Activated CD4-positive, alpha-beta T cell treated with anti-CD3 and anti-CD28 coated beads, Interleukin-2, amount 10 ng/mL, durations not matched to agents 24 days and 14 days (primary cell): Measurements from ENCODE around the gene MRPL48. TPM values are rescaled to one million over a fixed set of nuclear protein-coding genes. Genes with fewer than 3 reads are reported as not detected.

Experiments
- DNase-seq: peaks from one replicate; pipeline ENCODE4 v3.0.0; 2022
- H3K27ac Mint-ChIP-seq: one replicate; pipeline ENCODE4 v1.8.0; 2022; ENCODE audit warnings: mild to moderate bottlenecking, mixed read lengths
- H3K27me3 Mint-ChIP-seq: one replicate; pipeline ENCODE4 v1.8.0; 2022; ENCODE audit warnings: mixed read lengths
- H3K36me3 Mint-ChIP-seq: one replicate; pipeline ENCODE4 v1.8.0; 2022; ENCODE audit warnings: low read depth, mild to moderate bottlenecking, mixed read lengths
- H3K4me1 Mint-ChIP-seq: one replicate; pipeline ENCODE4 v1.8.0; 2021; ENCODE audit warnings: mixed read lengths
- H3K4me3 Mint-ChIP-seq: one replicate; pipeline ENCODE4 v1.8.0; 2022; ENCODE audit warnings: mild to moderate bottlenecking, moderate library complexity, mixed read lengths
- H3K9me3 Mint-ChIP-seq: one replicate; pipeline ENCODE4 v1.8.0; 2021; ENCODE audit warnings: mixed read lengths
- intact Hi-C: fragments of 100-400 bp; cut with micrococcal nuclease; formaldehyde crosslinking; loops from one replicate; pipeline ENCODE4 v1.15.1; 2023
- total RNA-seq: library from RNA; stranded (reverse); gene quantifications from 2 replicates; pipeline ENCODE4 v1.2.3, GENCODE V29; 2022

MRPL48 gene
- total RNA-seq, 1 donor from 2014 or later: 69.0 TPM

GRCh38 chr11:73833067-73833466 lies 45.4 kb downstream of the MRPL48 start:
- no peak for DNase-seq
- no peak overlapping the region for H3K4me3 Mint-ChIP-seq
- no peak overlapping the region for H3K27ac Mint-ChIP-seq
- peaks cover under 1% of the 10 kb centered on the region for H3K4me1 Mint-ChIP-seq
- H3K9me3 Mint-ChIP-seq: no peaks in the 10 kb centered on the region
- peaks cover 11% of the 10 kb centered on the region for H3K36me3 Mint-ChIP-seq
- intact Hi-C loops: no loop called here
- H3K27me3 Mint-ChIP-seq: no peaks in the 10 kb centered on the region

GRCh38 chr11:73838443-73839122 lies 50.9 kb downstream of the MRPL48 start:
- Mint-ChIP-seq H3K36me3 (peaks cover 6% of the 10 kb centered on the region), H3K4me3 (no peak overlapping the region), H3K9me3 (no peaks in the 10 kb centered on the region), H3K27me3 (no peaks in the 10 kb centered on the region), H3K4me1 (peaks cover 6% of the 10 kb centered on the region), H3K27ac (no peak overlapping the region)
- intact Hi-C loops: no loop called here
- no peak for DNase-seq

GRCh38 chr11:73839123-73839457 lies 51.4 kb downstream of the MRPL48 start:
- no peak overlapping the region for H3K4me3 Mint-ChIP-seq
- H3K27ac Mint-ChIP-seq: no peak overlapping the region
- no peaks in the 10 kb centered on the region for H3K27me3 Mint-ChIP-seq
- peaks cover 8% of the 10 kb centered on the region for H3K36me3 Mint-ChIP-seq
- intact Hi-C loops: no loop called here
- H3K4me1 Mint-ChIP-seq: peaks cover 6% of the 10 kb centered on the region
- H3K9me3 Mint-ChIP-seq: no peaks in the 10 kb centered on the region
- DNase-seq: no peak

DNA sequence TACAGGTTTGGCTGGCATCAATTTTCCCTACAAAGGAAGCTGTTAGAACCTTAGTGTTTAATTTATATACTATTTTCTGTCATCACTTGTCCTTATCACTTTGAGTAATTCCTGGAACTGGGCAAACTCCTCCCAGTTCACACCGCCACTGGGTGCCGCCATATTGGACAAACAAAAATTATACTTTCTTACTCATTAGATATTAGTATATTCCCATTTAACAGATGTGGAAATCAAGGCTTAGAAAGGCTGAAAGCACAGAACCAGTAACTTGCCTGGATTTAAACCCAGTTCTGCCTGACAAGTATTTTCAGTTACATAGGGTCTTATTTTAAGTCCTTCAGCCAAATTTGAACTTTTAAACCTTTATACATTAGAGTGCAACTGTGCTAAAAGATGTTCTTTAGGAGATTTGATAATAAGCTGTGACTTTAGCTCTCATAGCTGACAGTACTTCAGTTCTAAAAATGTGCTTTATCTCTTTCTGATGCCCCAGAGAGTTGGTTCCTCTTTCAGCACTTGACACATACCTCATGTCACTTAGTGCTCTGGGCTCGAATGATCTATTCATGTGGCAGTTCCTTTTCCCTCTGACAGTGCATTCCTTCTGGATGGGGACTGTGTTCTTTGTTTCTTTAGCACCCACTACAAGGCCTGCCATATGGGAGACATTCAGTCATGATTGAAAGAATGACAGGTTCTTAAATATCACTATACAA lies 63.5 kb downstream of the MRPL48 start:
- no peak for DNase-seq
- no peak overlapping the region for H3K4me3 Mint-ChIP-seq
- H3K36me3 Mint-ChIP-seq: peaks cover 18% of the 10 kb centered on the region
- no peaks in the 10 kb centered on the region for H3K27me3 Mint-ChIP-seq
- intact Hi-C loops: no loop called here
- H3K4me1 Mint-ChIP-seq: peaks cover 2% of the 10 kb centered on the region
- H3K27ac Mint-ChIP-seq: no peak overlapping the region
- H3K9me3 Mint-ChIP-seq: no peaks in the 10 kb centered on the region

- no peaks in the 10 kb centered on the region for H3K9me3 Mint-ChIP-seq
- H3K36me3 Mint-ChIP-seq: peaks cover 15% of the 10 kb centered on the region
- H3K4me3 Mint-ChIP-seq: no peak overlapping the region
- no peak for DNase-seq
- H3K27me3 Mint-ChIP-seq: no peaks in the 10 kb centered on the region
- H3K4me1 Mint-ChIP-seq: peaks cover 2% of the 10 kb centered on the region
- H3K27ac Mint-ChIP-seq: no peak overlapping the region
- intact Hi-C loops: no loop called here
These were observed 64.4 kb downstream of the MRPL48 start for GRCh38 chr11:73852049-73852448.

- no peaks in the 10 kb centered on the region for H3K9me3 Mint-ChIP-seq
- intact Hi-C loops: no loop called here
- H3K4me1 Mint-ChIP-seq: no peaks in the 10 kb centered on the region
- H3K36me3 Mint-ChIP-seq: peaks cover 12% of the 10 kb centered on the region
- DNase-seq: no peak
- no peak overlapping the region for H3K4me3 Mint-ChIP-seq
- H3K27me3 Mint-ChIP-seq: no peaks in the 10 kb centered on the region
- H3K27ac Mint-ChIP-seq: no peak overlapping the region
These were observed 67.0 kb downstream of the MRPL48 start for GRCh38 chr11:73854680-73855079.

- Mint-ChIP-seq H3K36me3 (peaks cover 13% of the 10 kb centered on the region), H3K27ac (no peak overlapping the region), H3K9me3 (no peaks in the 10 kb centered on the region), H3K4me1 (no peaks in the 10 kb centered on the region), H3K27me3 (no peaks in the 10 kb centered on the region), H3K4me3 (no peak overlapping the region)
- DNase-seq: no peak
- intact Hi-C loops: no loop called here
These were observed 68.4 kb downstream of the MRPL48 start for GRCh38 chr11:73856031-73856567.

DNA sequence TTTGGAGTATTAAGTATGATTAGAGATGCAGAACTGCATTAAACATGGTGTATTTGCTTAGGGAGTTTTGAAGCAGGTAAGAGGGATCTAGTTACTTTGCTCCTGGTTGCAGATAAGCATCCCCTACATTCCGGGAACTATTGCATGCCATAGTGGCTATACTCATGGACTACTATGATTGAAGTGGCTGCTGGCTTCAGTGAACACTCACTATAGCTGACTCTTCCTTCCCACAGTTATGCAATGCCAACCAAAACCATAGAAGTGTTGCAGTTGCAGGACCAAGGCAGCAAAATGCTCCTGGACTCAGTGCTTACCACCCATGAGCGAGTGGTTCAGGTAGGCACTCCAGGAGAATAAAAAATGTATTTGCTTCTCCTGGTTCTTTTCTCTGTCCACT lies 72.0 kb downstream of the MRPL48 start:
- H3K4me3 Mint-ChIP-seq: no peak overlapping the region
- no peak for DNase-seq
- H3K36me3 Mint-ChIP-seq: peaks cover 28% of the 10 kb centered on the region
- no peak overlapping the region for H3K27ac Mint-ChIP-seq
- no peaks in the 10 kb centered on the region for H3K27me3 Mint-ChIP-seq
- H3K9me3 Mint-ChIP-seq: no peaks in the 10 kb centered on the region
- intact Hi-C loops: no loop called here
- H3K4me1 Mint-ChIP-seq: no peaks in the 10 kb centered on the region

- H3K36me3 Mint-ChIP-seq: peaks cover 30% of the 10 kb centered on the region
- intact Hi-C loops: no loop called here
- H3K9me3 Mint-ChIP-seq: no peaks in the 10 kb centered on the region
- no peak for DNase-seq
- no peaks in the 10 kb centered on the region for H3K27me3 Mint-ChIP-seq
- H3K4me3 Mint-ChIP-seq: no peak overlapping the region
- H3K4me1 Mint-ChIP-seq: no peaks in the 10 kb centered on the region
- H3K27ac Mint-ChIP-seq: no peak overlapping the region
These were observed 72.5 kb downstream of the MRPL48 start for GRCh38 chr11:73860202-73860601.

GRCh38 chr11:73862986-73863385 lies 75.3 kb downstream of the MRPL48 start:
- H3K36me3 Mint-ChIP-seq: peaks cover 36% of the 10 kb centered on the region
- H3K27ac Mint-ChIP-seq: no peak overlapping the region
- H3K4me1 Mint-ChIP-seq: no peaks in the 10 kb centered on the region
- H3K4me3 Mint-ChIP-seq: no peak overlapping the region
- no peaks in the 10 kb centered on the region for H3K27me3 Mint-ChIP-seq
- DNase-seq: no peak
- intact Hi-C loops: no loop called here
- no peaks in the 10 kb centered on the region for H3K9me3 Mint-ChIP-seq

DNA sequence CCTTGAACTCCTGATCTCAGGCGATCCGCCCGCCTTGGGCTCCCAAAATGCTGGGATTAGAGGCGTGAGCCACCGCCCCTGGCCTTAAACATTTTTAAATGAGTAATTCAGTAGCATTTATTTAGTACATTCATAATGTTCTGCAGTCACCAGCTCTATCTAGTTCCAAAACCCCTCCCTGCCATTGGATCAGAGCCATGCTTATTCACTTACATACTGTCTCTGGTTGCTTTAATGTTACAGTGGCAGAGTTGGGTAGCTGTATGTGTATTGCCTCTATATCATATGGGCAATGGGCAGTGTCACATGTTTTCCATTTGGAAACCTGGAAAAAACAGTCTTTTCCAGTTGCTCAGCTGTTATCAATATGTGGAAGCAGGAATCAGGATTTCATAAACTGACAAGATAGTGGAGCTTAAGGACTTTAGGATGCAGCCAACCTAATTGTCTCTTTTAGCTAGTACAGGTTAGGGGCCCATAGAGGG lies 78.5 kb downstream of the MRPL48 start:
- no peak overlapping the region for H3K27ac Mint-ChIP-seq
- no peaks in the 10 kb centered on the region for H3K27me3 Mint-ChIP-seq
- no peaks in the 10 kb centered on the region for H3K4me1 Mint-ChIP-seq
- intact Hi-C loops: no loop called here
- no peak overlapping the region for H3K4me3 Mint-ChIP-seq
- DNase-seq: no peak
- H3K9me3 Mint-ChIP-seq: no peaks in the 10 kb centered on the region
- H3K36me3 Mint-ChIP-seq: peaks cover 35% of the 10 kb centered on the region

- no peaks in the 10 kb centered on the region for H3K9me3 Mint-ChIP-seq
- H3K27me3 Mint-ChIP-seq: no peaks in the 10 kb centered on the region
- no peaks in the 10 kb centered on the region for H3K4me1 Mint-ChIP-seq
- H3K36me3 Mint-ChIP-seq: peaks cover 37% of the 10 kb centered on the region
- no peak for DNase-seq
- no peak overlapping the region for H3K4me3 Mint-ChIP-seq
- intact Hi-C loops: no loop called here
- no peak overlapping the region for H3K27ac Mint-ChIP-seq
These were observed 78.9 kb downstream of the MRPL48 start for GRCh38 chr11:73866586-73866996.

- Mint-ChIP-seq H3K4me1 (peaks cover 4% of the 10 kb centered on the region), H3K9me3 (no peaks in the 10 kb centered on the region), H3K36me3 (peaks cover 45% of the 10 kb centered on the region), H3K27ac (peak overlapping the region; percentile 24), H3K4me3 (no peak overlapping the region), H3K27me3 (no peaks in the 10 kb centered on the region)
- no peak for DNase-seq
- intact Hi-C loops: no loop called here
These were observed 81.8 kb downstream of the MRPL48 start for GRCh38 chr11:73869332-73869949.

DNA sequence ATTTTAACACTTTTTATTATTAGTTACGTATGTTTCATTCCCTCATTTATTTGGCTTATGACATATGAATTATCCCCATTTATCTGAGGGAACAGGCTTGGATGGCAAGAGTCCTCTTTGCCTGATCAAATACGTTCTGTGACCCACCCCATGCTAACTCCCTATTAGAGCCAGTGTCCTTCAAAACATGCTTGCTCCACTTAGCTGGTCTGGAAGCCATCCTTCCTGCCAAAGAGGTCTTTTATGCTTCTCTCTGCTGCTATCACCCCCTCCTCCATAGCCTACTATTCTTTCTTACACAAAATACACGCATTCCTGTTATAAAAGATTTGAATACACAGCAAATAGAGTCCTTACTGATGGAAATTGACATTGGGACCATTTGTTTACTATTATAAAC lies 82.6 kb downstream of the MRPL48 start:
- Mint-ChIP-seq H3K27ac (no peak overlapping the region), H3K4me3 (no peak overlapping the region), H3K4me1 (peaks cover 10% of the 10 kb centered on the region), H3K9me3 (no peaks in the 10 kb centered on the region), H3K36me3 (peaks cover 49% of the 10 kb centered on the region), H3K27me3 (no peaks in the 10 kb centered on the region)
- no peak for DNase-seq
- intact Hi-C loops: no loop called here
